ENCODE data around the gene HIKESHI. TPM values are rescaled to one million over a fixed set of nuclear protein-coding genes. Genes with fewer than 3 reads are reported as not detected.
"Not testable (repeated sequence)": the region's sequence is repeated elsewhere in the genome, so short reads cannot be mapped to it uniquely, and the experiment has no call there.

The HIKESHI gene
- 10 to 100 TPM; 13.7 to 18.5 TPM for total RNA-seq
- long read RNA-seq, transcript HIKESHI-201 (5 exons, 1,113 nt): major isoform, 6 of 14 reads
- long read RNA-seq, partial matches to known transcripts: 0 of 14 reads
- long read RNA-seq, other reads (novel, unspliced or antisense): 5 of 14 reads

DNA sequence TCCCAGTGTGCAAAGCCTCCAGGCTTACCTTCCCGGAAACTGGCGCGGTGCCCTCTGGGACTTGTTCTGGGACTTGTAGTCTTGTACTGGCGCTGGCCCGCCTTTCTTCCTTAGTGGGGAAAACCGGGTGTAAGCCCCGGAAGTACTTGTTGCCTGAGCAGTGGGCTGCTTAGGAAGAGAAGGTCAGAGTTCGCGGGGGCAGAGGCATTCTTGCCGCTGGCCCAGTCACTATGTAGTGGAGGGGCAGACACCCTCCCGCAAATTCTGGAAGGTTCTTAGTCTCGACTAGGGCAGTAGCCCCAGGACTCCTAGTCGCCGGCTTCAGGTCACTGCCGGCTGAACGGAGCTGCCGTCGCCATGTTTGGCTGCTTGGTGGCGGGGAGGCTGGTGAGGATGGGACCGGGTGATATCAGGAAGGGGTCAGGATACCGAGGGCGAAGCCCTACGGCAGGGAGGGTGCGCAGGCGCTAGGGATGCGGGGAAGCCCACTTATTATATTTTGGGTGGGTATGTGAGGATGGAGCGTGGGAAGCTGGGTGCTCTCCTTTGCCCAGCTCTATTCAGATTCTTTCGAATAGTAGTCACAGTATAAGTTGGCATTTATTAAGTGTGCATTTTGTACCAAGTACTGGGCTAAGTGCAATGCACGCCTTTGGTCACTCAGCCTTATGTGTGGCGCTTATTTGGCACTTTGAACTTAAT is at the start of gene HIKESHI:
Gene HIKESHI (plus strand): TSS at position 149 of the 702 bp plus-strand sequence. CDS start 209 bp downstream, at position 358.
- DNase-seq: peak; percentile 100
- peak; percentile 99 for ATAC-seq
- intact Hi-C loops (cut with DNase I, micrococcal nuclease): no loop called here

- intact Hi-C loops (cut with DNase I, micrococcal nuclease): no loop called here
- DNase-seq: no peak
- no peak for ATAC-seq
These were observed 46.1 kb upstream of the HIKESHI start for GRCh38 chr11:86255896-86256295.

DNA sequence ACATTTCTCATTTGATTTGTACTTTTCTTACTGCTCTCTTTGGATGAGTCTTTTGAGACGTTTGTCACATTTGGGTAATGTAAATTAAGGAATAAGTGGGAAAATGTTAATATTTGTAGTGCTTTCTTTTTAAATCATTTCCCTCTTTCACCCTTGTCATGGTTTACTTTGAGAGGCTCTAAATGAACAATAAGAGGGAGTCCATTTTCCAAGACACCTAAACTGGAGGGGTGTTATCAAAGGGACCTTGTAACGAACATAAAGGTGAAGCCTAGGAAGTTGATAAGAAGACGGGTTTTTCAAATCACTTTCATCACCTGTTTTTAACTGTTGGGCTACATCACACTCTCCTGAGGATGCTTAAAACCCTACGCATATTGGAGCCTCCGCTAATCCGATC is 45.4 kb upstream of the HIKESHI start:
- DNase-seq (no peak), ATAC-seq (no peak)
- intact Hi-C loops (cut with DNase I, micrococcal nuclease): no loop called here

DNA sequence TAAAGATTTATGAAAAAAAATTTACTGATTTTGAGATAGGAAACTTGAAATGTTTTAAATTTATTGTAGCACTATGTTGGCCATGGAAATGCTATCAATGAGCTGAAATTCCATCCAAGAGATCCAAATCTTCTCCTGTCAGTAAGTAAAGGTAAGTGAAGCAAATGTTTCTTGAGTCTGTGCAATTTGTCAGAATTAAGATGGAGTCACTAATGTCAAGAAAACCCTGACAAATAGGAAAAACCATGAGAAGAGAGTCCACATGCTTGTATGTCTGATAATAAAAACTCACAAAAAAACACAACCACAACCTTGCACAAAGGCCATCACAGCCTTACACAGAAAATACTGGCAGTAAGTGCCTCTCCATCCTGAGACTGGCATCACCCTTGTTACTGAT is 44.6 kb upstream of the HIKESHI start:
- ATAC-seq (no peak), DNase-seq (no peak)
- intact Hi-C loops (cut with DNase I, micrococcal nuclease): no loop called here

- ATAC-seq (no peak), DNase-seq (no peak)
- intact Hi-C loops (cut with DNase I, micrococcal nuclease): no loop called here
These were observed 42.3 kb upstream of the HIKESHI start for GRCh38 chr11:86259730-86260129.

GRCh38 chr11:86261328-86261727 is 40.7 kb upstream of the HIKESHI start:
- DNase-seq (no peak), ATAC-seq (no peak)
- intact Hi-C loops (cut with DNase I, micrococcal nuclease): no loop called here

- intact Hi-C loops (cut with DNase I, micrococcal nuclease): no loop called here
- ATAC-seq (no peak), DNase-seq (no peak)
These were observed 39.7 kb upstream of the HIKESHI start for GRCh38 chr11:86262387-86262786.

- intact Hi-C loops (cut with DNase I, micrococcal nuclease): no loop called here
- DNase-seq (no peak), ATAC-seq (no peak)
These were observed 37.4 kb upstream of the HIKESHI start for GRCh38 chr11:86264649-86265048.

DNA sequence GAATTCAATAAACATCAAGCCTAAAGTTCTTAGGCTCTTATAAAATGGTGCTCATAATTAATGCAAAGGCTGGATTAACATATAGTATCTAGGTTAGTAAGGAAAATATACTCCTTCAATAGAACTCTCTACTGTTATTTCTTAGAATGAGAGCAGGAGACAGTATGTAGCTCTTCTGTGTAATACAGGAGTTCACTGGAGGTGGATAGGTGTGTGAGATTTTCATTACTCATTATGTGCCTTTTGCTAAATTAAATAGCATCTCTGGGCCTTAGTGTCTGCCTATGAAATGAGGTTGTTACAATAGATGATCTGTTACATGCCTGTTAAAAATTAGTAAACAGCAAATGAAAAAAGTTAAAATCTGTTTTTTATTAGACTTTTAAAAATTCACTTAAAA is 36.8 kb upstream of the HIKESHI start:
- DNase-seq (no peak), ATAC-seq (no peak)
- intact Hi-C loops (cut with DNase I, micrococcal nuclease): no loop called here

DNA sequence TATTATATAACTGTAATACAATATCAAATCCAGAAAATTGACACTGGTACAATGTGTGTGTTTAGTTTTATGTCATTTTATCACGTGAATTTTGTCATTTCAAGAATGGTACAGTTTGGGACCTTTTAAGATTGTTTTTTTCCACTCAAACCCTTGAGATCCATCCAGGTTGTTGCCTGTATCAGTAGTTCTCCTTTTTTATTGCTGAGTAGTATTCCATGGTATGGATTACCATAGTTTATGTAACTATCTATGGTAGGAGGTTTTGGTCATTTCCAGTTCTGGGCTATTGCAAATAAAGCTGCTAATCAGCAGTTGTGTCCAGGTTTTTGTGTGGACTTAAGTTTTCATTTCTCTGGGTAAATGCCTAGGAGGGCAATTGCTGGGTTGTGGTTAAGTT is 32.4 kb upstream of the HIKESHI start:
- DNase-seq (no peak), ATAC-seq (no peak)
- intact Hi-C loops (cut with DNase I, micrococcal nuclease): no loop called here

GRCh38 chr11:86274503-86274902 is 27.5 kb upstream of the HIKESHI start:
- intact Hi-C loops (cut with DNase I, micrococcal nuclease): no loop called here
- no peak for DNase-seq
- ATAC-seq: no peak

- DNase-seq (no peak), ATAC-seq (no peak)
- intact Hi-C loops (cut with DNase I, micrococcal nuclease): no loop called here
These were observed 27.0 kb upstream of the HIKESHI start for GRCh38 chr11:86274999-86275398.

- ATAC-seq (no peak), DNase-seq (no peak)
- intact Hi-C loops (cut with DNase I, micrococcal nuclease): no loop called here
These were observed 26.3 kb upstream of the HIKESHI start for GRCh38 chr11:86275493-86276370.

DNA sequence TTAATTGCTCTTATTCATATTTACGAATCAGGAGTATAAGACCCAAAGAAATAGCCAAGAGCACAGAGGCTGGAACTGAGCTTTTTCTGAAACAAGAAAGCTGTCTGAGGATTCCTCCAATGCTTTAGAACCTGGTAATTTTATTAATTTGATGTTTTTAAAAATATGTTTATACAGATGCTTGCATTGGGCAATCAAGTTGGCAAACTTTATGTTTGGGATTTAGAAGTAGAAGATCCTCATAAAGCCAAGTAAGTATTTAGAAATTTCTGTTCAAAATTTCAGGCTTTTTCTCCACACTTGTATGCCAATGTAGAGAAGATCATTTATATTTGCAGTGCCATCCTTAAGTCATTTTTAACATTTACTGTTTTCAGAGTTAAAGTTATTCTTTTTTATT is 24.3 kb upstream of the HIKESHI start:
- no peak for ATAC-seq
- DNase-seq: no peak
- intact Hi-C loops (cut with DNase I, micrococcal nuclease): no loop called here

GRCh38 chr11:86278226-86278625 is 23.8 kb upstream of the HIKESHI start:
- DNase-seq (no peak), ATAC-seq (no peak)
- intact Hi-C loops (cut with DNase I, micrococcal nuclease): no loop called here

DNA sequence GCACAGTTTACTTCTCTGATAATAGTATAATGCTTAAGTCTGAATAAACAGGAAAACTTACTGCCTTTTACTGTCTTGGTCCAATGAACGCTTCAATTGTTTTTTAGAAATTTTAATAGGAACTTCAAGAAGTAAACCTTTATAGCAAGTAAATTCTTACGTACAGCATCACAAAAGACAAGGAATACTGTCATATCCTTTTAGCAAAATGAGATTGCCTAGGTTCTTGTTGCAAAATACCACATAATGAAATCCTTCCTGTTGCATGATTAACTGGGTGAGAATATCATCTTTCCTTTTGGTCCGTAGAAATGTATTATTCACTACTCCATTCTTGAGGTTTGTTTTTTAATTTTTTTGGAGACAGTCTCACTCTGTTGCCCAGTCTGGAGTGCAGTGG is 22.3 kb upstream of the HIKESHI start:
- DNase-seq (no peak), ATAC-seq (no peak)
- intact Hi-C loops (cut with DNase I, micrococcal nuclease): no loop called here

DNA sequence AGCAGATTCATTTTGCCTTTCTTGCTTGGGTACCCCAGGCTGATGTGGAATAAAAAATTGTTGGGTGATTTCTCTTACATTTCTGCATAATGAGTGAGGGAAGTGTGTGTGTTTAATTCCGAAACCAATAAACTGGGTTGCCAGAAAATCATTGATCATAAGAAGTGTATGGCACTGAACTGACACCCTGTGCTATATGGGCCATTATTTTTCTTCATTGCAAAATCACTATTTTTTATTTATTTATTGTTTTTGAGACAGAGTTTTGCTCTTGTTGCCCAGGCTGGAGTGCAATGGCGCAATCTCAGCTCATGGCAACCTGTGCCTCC is 14.6 kb upstream of the HIKESHI start:
- ATAC-seq (no peak), DNase-seq (no peak)
- intact Hi-C loops (cut with DNase I, micrococcal nuclease): no loop called here

DNA sequence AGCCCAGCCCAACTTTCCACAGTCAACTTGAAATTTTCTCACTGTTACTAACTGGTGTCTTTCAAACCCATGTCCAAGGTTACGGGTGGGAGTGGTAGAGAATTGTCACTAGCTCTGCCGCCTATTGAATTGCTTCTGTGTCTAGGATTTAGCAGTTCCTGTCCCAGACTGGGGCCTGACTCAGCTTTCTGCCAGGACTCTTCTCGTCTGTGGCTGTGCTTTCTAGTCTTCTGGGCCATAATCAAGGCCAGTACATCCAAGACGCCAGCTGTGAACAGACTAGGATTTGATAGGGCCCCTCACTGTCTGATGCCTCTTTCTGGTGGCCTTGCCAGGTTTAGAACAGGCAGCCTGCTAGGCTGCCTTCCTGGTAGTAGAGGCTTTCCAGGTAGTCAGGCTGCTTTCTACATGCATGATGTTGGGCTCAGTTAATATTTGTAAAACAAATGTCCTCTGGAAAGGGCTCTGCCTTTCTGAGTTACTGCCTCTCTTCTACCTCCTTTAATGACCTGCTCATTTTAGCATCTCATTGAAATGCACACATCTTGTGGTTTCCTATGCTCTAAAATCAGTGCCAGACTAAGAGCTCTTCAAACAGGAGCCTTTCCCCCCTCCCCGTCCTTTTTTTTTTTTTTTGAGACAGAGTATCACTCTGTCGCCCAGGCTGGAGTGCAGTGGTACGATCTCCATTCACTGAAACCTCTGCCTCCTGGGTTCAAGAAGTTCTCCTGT is 13.1 kb upstream of the HIKESHI start:
- intact Hi-C loops (cut with DNase I, micrococcal nuclease): no loop called here
- DNase-seq (no peak), ATAC-seq (no peak)

- DNase-seq; intact Hi-C loops (cut with DNase I, micrococcal nuclease): not testable (repeated sequence)
These were observed 12.3 kb upstream of the HIKESHI start for GRCh38 chr11:86289508-86290280.

More at GRCh38 chr11:86289508-86290280, 12.3 kb upstream of the HIKESHI start:
- ATAC-seq: not testable (repeated sequence)
